ENCODE results near the gene P4HA2.

The P4HA2 gene

DNA sequence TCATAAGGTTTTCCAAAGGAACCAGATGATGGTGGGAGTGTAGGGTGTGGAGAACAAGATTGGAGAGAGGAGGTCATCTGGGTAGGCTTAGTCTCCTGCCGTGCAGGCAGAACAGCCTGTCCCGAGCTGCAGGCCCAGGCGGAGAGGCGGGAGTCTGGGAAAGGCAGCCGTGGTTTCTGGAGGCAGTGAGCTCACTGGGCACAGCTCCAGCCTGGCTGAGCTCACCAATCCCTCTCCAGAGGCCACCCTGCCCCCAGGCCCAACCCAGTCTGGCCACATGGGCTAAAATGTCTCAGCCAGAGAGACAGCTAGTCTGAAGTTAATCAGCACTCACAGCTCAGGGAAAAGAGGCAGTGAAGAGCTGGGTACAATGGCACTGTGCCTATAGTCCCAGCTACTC lies 12.3 kb downstream of the P4HA2 start:
- Histone ChIP-seq H3K9ac (ENCODE audit: low read length) (peak overlapping the region; percentile 78), H3K9me3 (ENCODE audit: low read length) (no peaks in the 10 kb centered on the region), H3K36me3 (ENCODE audit: insufficient read depth, low read length) (peaks cover 50% of the 10 kb centered on the region), H3K4me3 (ENCODE audit: low read depth in 1 of 2, low read length in 2 of 2) (no peak overlapping the region), H3K27me3 (ENCODE audit: control insufficient read depth in 1 of 2, insufficient read depth in 2 of 2, low read length in 2 of 2) (no peaks in the 10 kb centered on the region), H3K27ac (ENCODE audit: low read depth, low read length) (peak overlapping the region; percentile 81), H3K4me1 (ENCODE audit: insufficient read depth, low read length) (peaks cover 21% of the 10 kb centered on the region)

DNA sequence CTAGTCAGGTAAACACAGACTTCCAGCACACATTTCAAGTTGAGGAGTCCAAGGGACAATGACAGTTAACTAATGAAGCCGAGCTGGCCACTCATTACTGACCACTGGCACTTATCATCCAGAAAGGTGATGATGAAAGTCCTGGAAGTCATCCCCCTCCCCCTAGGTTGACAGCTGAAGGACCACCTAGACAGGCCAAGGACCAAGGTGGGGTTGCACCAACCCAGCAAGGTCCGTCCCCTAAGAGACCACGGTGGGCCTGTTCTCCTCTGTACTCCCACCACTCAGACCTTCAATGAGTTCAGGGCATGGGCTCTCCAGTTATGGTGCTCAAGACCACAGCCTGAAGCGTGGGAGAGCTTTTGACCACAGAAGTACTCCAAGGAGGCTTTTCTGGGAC lies 13.2 kb downstream of the P4HA2 start:
- H3K27ac ChIP-seq (ENCODE audit: low read depth, low read length), result peak overlapping the region; percentile 70
- H3K27me3 ChIP-seq (ENCODE audit: control insufficient read depth in 1 of 2, insufficient read depth in 2 of 2, low read length in 2 of 2), result no peaks in the 10 kb centered on the region
- H3K4me3 ChIP-seq (ENCODE audit: low read depth in 1 of 2, low read length in 2 of 2), result no peak overlapping the region
- no peaks in the 10 kb centered on the region for H3K9me3 ChIP-seq (ENCODE audit: low read length)
- H3K9ac ChIP-seq (ENCODE audit: low read length), result peak overlapping the region; percentile 78
- H3K4me1 ChIP-seq (ENCODE audit: insufficient read depth, low read length), result peaks cover 13% of the 10 kb centered on the region
- H3K36me3 ChIP-seq (ENCODE audit: insufficient read depth, low read length), result peaks cover 59% of the 10 kb centered on the region

- H3K9ac ChIP-seq (ENCODE audit: low read length), result no peak overlapping the region
- H3K36me3 ChIP-seq (ENCODE audit: insufficient read depth, low read length), result peaks cover 67% of the 10 kb centered on the region
- H3K9me3 ChIP-seq (ENCODE audit: low read length), result no peaks in the 10 kb centered on the region
- H3K27me3 ChIP-seq (ENCODE audit: control insufficient read depth in 1 of 2, insufficient read depth in 2 of 2, low read length in 2 of 2), result no peaks in the 10 kb centered on the region
- no peak overlapping the region for H3K27ac ChIP-seq (ENCODE audit: low read depth, low read length)
- no peak overlapping the region for H3K4me3 ChIP-seq (ENCODE audit: low read depth in 1 of 2, low read length in 2 of 2)
- peaks cover 13% of the 10 kb centered on the region for H3K4me1 ChIP-seq (ENCODE audit: insufficient read depth, low read length)
These were observed 14.0 kb downstream of the P4HA2 start for GRCh38 chr5:132213666-132214065.

DNA sequence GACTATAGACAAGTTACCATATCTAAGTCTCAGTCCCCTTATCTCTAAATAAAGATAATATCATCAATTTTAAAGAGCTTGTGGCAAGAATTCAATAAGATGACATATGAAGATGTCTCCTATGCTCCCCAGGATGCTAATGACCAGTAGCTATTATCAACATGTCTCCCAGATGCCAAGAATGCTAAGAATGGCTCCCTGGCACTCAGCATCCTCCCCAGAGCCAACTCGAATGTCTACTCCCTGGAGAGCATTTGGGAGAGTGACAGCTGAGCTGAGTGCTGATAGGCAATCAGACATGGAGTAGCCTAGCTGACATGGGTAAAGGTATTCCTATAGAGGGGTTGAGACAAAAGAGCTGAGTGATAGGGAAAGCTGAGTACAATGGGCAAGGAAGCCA lies 15.9 kb downstream of the P4HA2 start:
- H3K4me3 ChIP-seq (ENCODE audit: low read depth in 1 of 2, low read length in 2 of 2), result no peak overlapping the region
- no peaks in the 10 kb centered on the region for H3K27me3 ChIP-seq (ENCODE audit: control insufficient read depth in 1 of 2, insufficient read depth in 2 of 2, low read length in 2 of 2)
- H3K4me1 ChIP-seq (ENCODE audit: insufficient read depth, low read length), result peaks cover 13% of the 10 kb centered on the region
- H3K9ac ChIP-seq (ENCODE audit: low read length), result no peak overlapping the region
- no peaks in the 10 kb centered on the region for H3K9me3 ChIP-seq (ENCODE audit: low read length)
- H3K36me3 ChIP-seq (ENCODE audit: insufficient read depth, low read length), result peaks cover 71% of the 10 kb centered on the region
- H3K27ac ChIP-seq (ENCODE audit: low read depth, low read length), result no peak overlapping the region

DNA sequence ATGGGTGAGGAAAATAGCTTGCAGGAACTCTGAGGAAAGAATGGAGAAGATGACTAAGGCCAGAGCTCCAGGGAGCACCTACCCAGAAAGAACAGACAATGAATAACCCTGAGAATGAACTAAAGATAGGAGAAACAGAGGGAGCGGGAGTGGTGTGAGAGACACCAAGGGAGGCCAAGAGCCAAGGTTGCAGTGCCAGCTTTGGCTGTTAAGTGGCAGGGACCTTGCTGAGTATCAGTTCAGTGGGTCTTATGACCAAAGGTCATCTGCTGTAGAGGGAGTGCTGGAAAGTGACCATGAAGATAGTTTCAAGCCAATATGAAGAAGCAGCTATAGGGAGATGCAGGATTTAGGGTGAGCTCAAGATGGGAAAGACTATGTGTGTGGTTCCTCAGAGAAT lies 16.7 kb downstream of the P4HA2 start:
- Histone ChIP-seq H3K36me3 (ENCODE audit: insufficient read depth, low read length) (peaks cover 71% of the 10 kb centered on the region), H3K4me1 (ENCODE audit: insufficient read depth, low read length) (peaks cover 13% of the 10 kb centered on the region), H3K9ac (ENCODE audit: low read length) (no peak overlapping the region), H3K9me3 (ENCODE audit: low read length) (no peaks in the 10 kb centered on the region), H3K27me3 (ENCODE audit: control insufficient read depth in 1 of 2, insufficient read depth in 2 of 2, low read length in 2 of 2) (no peaks in the 10 kb centered on the region), H3K4me3 (ENCODE audit: low read depth in 1 of 2, low read length in 2 of 2) (no peak overlapping the region), H3K27ac (ENCODE audit: low read depth, low read length) (no peak overlapping the region)

- Histone ChIP-seq H3K36me3 (ENCODE audit: insufficient read depth, low read length) (peaks cover 71% of the 10 kb centered on the region), H3K4me1 (ENCODE audit: insufficient read depth, low read length) (peaks cover 10% of the 10 kb centered on the region), H3K9me3 (ENCODE audit: low read length) (no peaks in the 10 kb centered on the region), H3K27me3 (ENCODE audit: control insufficient read depth in 1 of 2, insufficient read depth in 2 of 2, low read length in 2 of 2) (no peaks in the 10 kb centered on the region), H3K9ac (ENCODE audit: low read length) (no peak overlapping the region), H3K4me3 (ENCODE audit: low read depth in 1 of 2, low read length in 2 of 2) (no peak overlapping the region), H3K27ac (ENCODE audit: low read depth, low read length) (no peak overlapping the region)
These were observed 17.6 kb downstream of the P4HA2 start for GRCh38 chr5:132209901-132210545.

GRCh38 chr5:132209131-132209530 lies 18.5 kb downstream of the P4HA2 start:
- H3K36me3 ChIP-seq (ENCODE audit: insufficient read depth, low read length), result peaks cover 71% of the 10 kb centered on the region
- H3K27ac ChIP-seq (ENCODE audit: low read depth, low read length), result no peak overlapping the region
- H3K27me3 ChIP-seq (ENCODE audit: control insufficient read depth in 1 of 2, insufficient read depth in 2 of 2, low read length in 2 of 2), result no peaks in the 10 kb centered on the region
- no peak overlapping the region for H3K4me3 ChIP-seq (ENCODE audit: low read depth in 1 of 2, low read length in 2 of 2)
- no peaks in the 10 kb centered on the region for H3K9me3 ChIP-seq (ENCODE audit: low read length)
- H3K4me1 ChIP-seq (ENCODE audit: insufficient read depth, low read length), result peaks cover 1% of the 10 kb centered on the region
- H3K9ac ChIP-seq (ENCODE audit: low read length), result no peak overlapping the region

DNA sequence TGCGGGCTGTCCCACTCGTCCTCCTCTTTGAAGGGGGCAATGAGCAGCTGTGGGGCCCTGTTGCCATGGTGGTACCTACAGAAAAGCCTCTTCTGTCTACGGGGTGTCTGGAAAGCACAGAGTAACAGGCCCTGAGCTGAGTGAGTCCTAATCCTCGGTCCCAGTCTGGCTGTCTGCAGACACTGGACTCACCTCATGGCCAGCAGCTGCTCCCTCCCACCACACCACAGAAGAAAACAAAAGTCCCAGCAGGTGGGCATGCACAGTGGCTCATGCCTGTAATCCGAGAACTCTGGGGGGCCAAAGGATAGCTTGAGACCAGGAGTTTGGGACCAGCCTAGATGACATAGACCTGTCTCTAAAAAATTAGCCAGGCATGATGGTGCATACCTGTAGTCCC lies 19.9 kb downstream of the P4HA2 start:
- H3K4me1 ChIP-seq (ENCODE audit: insufficient read depth, low read length), result no peaks in the 10 kb centered on the region
- no peaks in the 10 kb centered on the region for H3K9me3 ChIP-seq (ENCODE audit: low read length)
- no peak overlapping the region for H3K9ac ChIP-seq (ENCODE audit: low read length)
- H3K27me3 ChIP-seq (ENCODE audit: control insufficient read depth in 1 of 2, insufficient read depth in 2 of 2, low read length in 2 of 2), result no peaks in the 10 kb centered on the region
- no peak overlapping the region for H3K27ac ChIP-seq (ENCODE audit: low read depth, low read length)
- peaks cover 71% of the 10 kb centered on the region for H3K36me3 ChIP-seq (ENCODE audit: insufficient read depth, low read length)
- H3K4me3 ChIP-seq (ENCODE audit: low read depth in 1 of 2, low read length in 2 of 2), result no peak overlapping the region

- Histone ChIP-seq H3K9me3 (ENCODE audit: low read length) (no peaks in the 10 kb centered on the region), H3K9ac (ENCODE audit: low read length) (no peak overlapping the region), H3K27ac (ENCODE audit: low read depth, low read length) (no peak overlapping the region), H3K4me3 (ENCODE audit: low read depth in 1 of 2, low read length in 2 of 2) (no peak overlapping the region), H3K36me3 (ENCODE audit: insufficient read depth, low read length) (peaks cover 64% of the 10 kb centered on the region), H3K27me3 (ENCODE audit: control insufficient read depth in 1 of 2, insufficient read depth in 2 of 2, low read length in 2 of 2) (no peaks in the 10 kb centered on the region), H3K4me1 (ENCODE audit: insufficient read depth, low read length) (no peaks in the 10 kb centered on the region)
These were observed 20.9 kb downstream of the P4HA2 start for GRCh38 chr5:132206782-132207181.

DNA sequence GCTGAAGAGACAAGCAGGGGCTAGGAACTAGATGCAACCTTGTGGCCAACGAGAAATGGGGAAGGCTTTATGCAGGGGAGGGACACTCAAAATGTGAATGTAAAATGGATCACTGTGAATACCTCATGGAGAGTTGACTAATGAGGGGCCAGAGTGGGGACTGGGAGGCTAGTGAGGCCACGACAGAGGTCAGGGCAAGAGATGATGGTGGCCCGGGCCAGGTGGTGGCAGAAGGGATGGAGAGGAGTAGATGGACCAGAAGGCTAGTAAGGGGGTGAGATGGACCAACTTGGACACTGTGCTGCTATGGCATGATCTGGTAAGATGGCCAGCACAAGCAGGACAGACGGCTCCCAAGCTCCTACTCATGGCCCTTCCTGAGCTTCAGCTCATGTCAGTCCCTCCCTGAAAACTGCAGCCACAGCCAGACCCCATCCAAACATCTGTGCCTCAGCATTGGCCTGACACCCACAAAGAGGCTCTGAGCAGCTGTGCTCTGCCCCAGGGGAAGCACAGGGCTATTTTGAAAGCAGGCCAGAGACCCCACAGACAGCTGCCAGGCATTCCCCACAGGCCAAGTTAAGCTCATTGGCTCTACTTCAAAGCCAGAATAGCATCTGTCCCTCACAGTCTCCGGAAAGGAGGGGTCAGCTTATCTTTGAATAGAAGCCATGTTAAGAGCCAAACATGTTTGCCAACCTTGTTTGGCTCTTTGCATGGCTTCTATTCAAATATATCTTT lies 22.1 kb downstream of the P4HA2 start:
- Histone ChIP-seq H3K27me3 (ENCODE audit: control insufficient read depth in 1 of 2, insufficient read depth in 2 of 2, low read length in 2 of 2) (no peaks in the 10 kb centered on the region), H3K36me3 (ENCODE audit: insufficient read depth, low read length) (peaks cover 61% of the 10 kb centered on the region), H3K9ac (ENCODE audit: low read length) (no peak overlapping the region), H3K9me3 (ENCODE audit: low read length) (no peaks in the 10 kb centered on the region), H3K27ac (ENCODE audit: low read depth, low read length) (no peak overlapping the region), H3K4me3 (ENCODE audit: low read depth in 1 of 2, low read length in 2 of 2) (no peak overlapping the region), H3K4me1 (ENCODE audit: insufficient read depth, low read length) (no peaks in the 10 kb centered on the region)

DNA sequence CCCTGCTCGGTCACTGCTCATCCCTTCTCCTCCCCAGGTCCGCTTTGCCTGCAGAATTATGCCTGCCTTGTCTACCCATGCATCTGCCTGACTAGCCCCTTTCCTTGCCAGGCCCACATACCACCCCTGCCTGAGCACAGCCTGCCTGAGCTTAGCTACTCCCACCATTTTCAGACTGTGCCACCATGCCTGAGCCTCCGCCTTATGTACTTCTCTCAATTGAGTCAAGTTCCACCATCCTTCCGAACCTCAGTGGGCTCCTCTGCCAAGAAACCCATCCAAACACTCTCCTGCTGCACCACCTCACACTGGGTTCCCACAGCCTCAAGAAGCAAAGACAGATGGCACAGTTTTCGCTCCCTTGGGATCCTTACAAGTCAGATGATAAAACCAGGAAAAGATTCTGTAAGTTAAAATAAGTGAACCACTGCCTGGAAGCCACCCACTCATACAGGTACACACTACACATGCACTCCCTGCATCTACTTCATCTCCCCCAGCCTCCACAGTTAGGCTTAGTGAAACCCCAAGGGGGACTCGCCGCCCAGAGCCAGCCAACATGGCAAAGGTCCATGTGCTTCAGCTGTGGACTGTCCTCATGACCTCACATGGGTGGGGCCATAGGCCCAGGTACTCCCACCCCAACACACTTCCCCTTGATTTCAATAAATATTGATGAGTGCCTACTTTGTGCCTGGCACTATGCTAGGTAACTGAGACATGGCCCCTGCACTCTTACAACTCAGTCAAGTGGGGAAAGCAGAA lies 23.1 kb downstream of the P4HA2 start:
- Histone ChIP-seq H3K27me3 (ENCODE audit: control insufficient read depth in 1 of 2, insufficient read depth in 2 of 2, low read length in 2 of 2) (no peaks in the 10 kb centered on the region), H3K4me3 (ENCODE audit: low read depth in 1 of 2, low read length in 2 of 2) (no peak overlapping the region), H3K27ac (ENCODE audit: low read depth, low read length) (no peak overlapping the region), H3K9me3 (ENCODE audit: low read length) (no peaks in the 10 kb centered on the region), H3K36me3 (ENCODE audit: insufficient read depth, low read length) (peaks cover 57% of the 10 kb centered on the region), H3K4me1 (ENCODE audit: insufficient read depth, low read length) (no peaks in the 10 kb centered on the region), H3K9ac (ENCODE audit: low read length) (no peak overlapping the region)
